SU-DHL-6 (cell line): ENCODE results near the gene DRC7.

Experiments used
- H2AFZ ChIP-seq: fragments of 200-600 bp; sonication (generic); 2 replicates; pipeline ENCODE4 v1.6.1; 2014; ENCODE audit warnings: low read depth, mild to moderate bottlenecking, moderate library complexity, mixed read lengths, antibody characterized with exemption, low read length; ENCODE audit not compliant: severe bottlenecking
- H3F3A ChIP-seq: fragments of 200-600 bp; shearing (Covaris generic); 2 replicates; pipeline ENCODE4 v1.6.0; 2016; ENCODE audit warnings: antibody characterized with exemption, mild to moderate bottlenecking; ENCODE audit not compliant: insufficient read depth
- H3K27ac ChIP-seq: fragments of 200-600 bp; sonication (generic); 2 replicates; pipeline ENCODE4 v1.5.1; 2016; ENCODE audit warnings: low read depth, mild to moderate bottlenecking, low read length, moderate library complexity, mixed read lengths
- H3K27me3 ChIP-seq: fragments of 200-600 bp; sonication (generic), shearing (Covaris generic); 2 replicates; pipeline ENCODE4 v1.6.0; 2014; ENCODE audit warnings: mild to moderate bottlenecking, low read length
- H3K36me3 ChIP-seq: fragments of 200-600 bp; sonication (generic); 2 replicates; pipeline ENCODE4 v1.6.1; 2014; ENCODE audit warnings: mild to moderate bottlenecking, low read length, mixed read lengths
- H3K4me2 ChIP-seq: fragments of 300-600, 200-600 bp; shearing (Covaris generic), sonication (generic); 2 replicates; pipeline ENCODE4 v1.6.0; 2014; ENCODE audit warnings: low read length, low read depth, mild to moderate bottlenecking; ENCODE audit not compliant: poor library complexity, severe bottlenecking
- H3K4me3 ChIP-seq: fragments of 200-600 bp; sonication (generic); 2 replicates; pipeline ENCODE4 v1.5.1; 2014; ENCODE audit warnings: antibody characterized with exemption, low read length, mild to moderate bottlenecking, mixed read lengths; ENCODE audit not compliant: insufficient read depth, poor library complexity, severe bottlenecking
- H3K79me2 ChIP-seq: fragments of 200-600 bp; sonication (generic); 2 replicates; pipeline ENCODE4 v1.6.1; 2014; ENCODE audit warnings: mild to moderate bottlenecking, low read length, moderate library complexity; ENCODE audit not compliant: insufficient read depth
- H3K9ac ChIP-seq: fragments of 200-600 bp; sonication (generic); 2 replicates; pipeline ENCODE4 v1.7.0; 2014; ENCODE audit warnings: mild to moderate bottlenecking, low read length
- H3K9me2 ChIP-seq: fragments of 200-600 bp; sonication (generic); replicated peaks from 2 replicates; pipeline ENCODE4 v1.6.1; 2014; ENCODE audit warnings: low read length; ENCODE audit not compliant: insufficient read depth
- H3K9me3 ChIP-seq: fragments of 200-600 bp; sonication (generic); 2 replicates; pipeline ENCODE4 v1.6.1; 2014; ENCODE audit warnings: low read length, mixed read lengths; ENCODE audit not compliant: insufficient read depth
- H4K20me1 ChIP-seq: fragments of 200-600 bp; sonication (generic); 2 replicates; pipeline ENCODE4 v1.6.1; 2014; ENCODE audit warnings: low read depth, mild to moderate bottlenecking, antibody characterized with exemption, low read length, moderate library complexity, mixed read lengths
- CTCF ChIP-seq: fragments of 200-600 bp; sonication (generic); IDR thresholded peaks from one replicate; pipeline ENCODE4 v1.5.1; 2017; ENCODE audit warnings: antibody characterized with exemption, mild to moderate bottlenecking, low read length, moderate library complexity; ENCODE audit not compliant: insufficient read depth, poor library complexity, severe bottlenecking
- EZH2phosphoT487 ChIP-seq: fragments of 200-600 bp; sonication (generic), shearing (Covaris generic); conservative IDR thresholded peaks from 2 replicates; pipeline ENCODE4 v1.6.1; 2018; ENCODE audit warnings: mild to moderate bottlenecking, antibody characterized with exemption, low read length, moderate library complexity, mixed read lengths

Gene DRC7

DNA sequence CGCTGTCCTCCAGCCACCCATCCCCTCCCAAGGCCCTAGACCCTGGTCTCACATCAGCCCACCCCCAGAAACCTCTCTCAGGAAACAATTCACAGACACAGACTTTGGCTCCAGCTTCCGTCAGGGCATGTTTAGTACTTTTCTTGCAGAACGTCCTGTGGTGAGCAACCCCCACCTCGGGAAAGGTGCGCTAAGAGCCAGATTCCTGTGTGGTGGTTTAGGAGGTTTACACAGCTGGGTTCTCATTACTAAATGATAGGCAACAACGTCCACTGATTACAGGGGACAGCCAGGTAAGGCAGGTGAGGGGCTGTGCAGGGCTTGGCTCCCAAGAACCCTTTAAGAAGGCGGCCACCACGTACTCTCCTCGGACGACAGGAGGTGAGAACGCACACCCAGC lies 78.4 kb downstream of the DRC7 start:
- H3K9ac ChIP-seq, result no peak overlapping the region
- no peaks in the 10 kb centered on the region for H3K9me3 ChIP-seq
- no peaks in the 10 kb centered on the region for H4K20me1 ChIP-seq
- TF ChIP-seq EZH2phosphoT487, result no peak
- no peak for TF ChIP-seq CTCF
- no peaks in the 10 kb centered on the region for H3K36me3 ChIP-seq
- H3K27ac ChIP-seq, result no peak overlapping the region
- H3K27me3 ChIP-seq, result no peaks in the 10 kb centered on the region
- no peaks in the 10 kb centered on the region for H3F3A ChIP-seq
- H3K4me2 ChIP-seq, result no peak overlapping the region
- H3K79me2 ChIP-seq, result no peaks in the 10 kb centered on the region
- H2AFZ ChIP-seq, result no peak overlapping the region
- no peaks in the 10 kb centered on the region for H3K9me2 ChIP-seq
- H3K4me3 ChIP-seq, result no peak overlapping the region

- Histone ChIP-seq H3K27me3 (no peaks in the 10 kb centered on the region), H3K9ac (no peak overlapping the region), H2AFZ (no peak overlapping the region), H3K4me3 (no peak overlapping the region), H4K20me1 (no peaks in the 10 kb centered on the region), H3K9me2 (no peaks in the 10 kb centered on the region), H3K36me3 (no peaks in the 10 kb centered on the region), H3F3A (no peaks in the 10 kb centered on the region), H3K27ac (no peak overlapping the region), H3K9me3 (no peaks in the 10 kb centered on the region), H3K79me2 (no peaks in the 10 kb centered on the region), H3K4me2 (no peak overlapping the region)
- TF ChIP-seq EZH2phosphoT487, result no peak
- TF ChIP-seq CTCF, result no peak
Measured at GRCh38 chr16:57773655-57774295, 79.2 kb downstream of the DRC7 start.

GRCh38 chr16:57774705-57775285 lies 80.2 kb downstream of the DRC7 start:
- H3K9ac ChIP-seq, result no peak overlapping the region
- H3K27ac ChIP-seq, result no peak overlapping the region
- no peak for TF ChIP-seq CTCF
- TF ChIP-seq EZH2phosphoT487, result no peak
- H3K4me2 ChIP-seq, result no peak overlapping the region
- no peaks in the 10 kb centered on the region for H4K20me1 ChIP-seq
- H3K79me2 ChIP-seq, result no peaks in the 10 kb centered on the region
- H3K9me3 ChIP-seq, result no peaks in the 10 kb centered on the region
- no peak overlapping the region for H3K4me3 ChIP-seq
- no peaks in the 10 kb centered on the region for H3K9me2 ChIP-seq
- no peaks in the 10 kb centered on the region for H3F3A ChIP-seq
- H2AFZ ChIP-seq, result no peak overlapping the region
- no peaks in the 10 kb centered on the region for H3K27me3 ChIP-seq
- H3K36me3 ChIP-seq, result no peaks in the 10 kb centered on the region
